SU-DHL-6 (cell line): ENCODE data around the gene TCF23.

Experiments
- H2AFZ ChIP-seq: fragments of 200-600 bp; sonication (generic); 2 replicates; pipeline ENCODE4 v1.6.1; 2014; ENCODE audit warnings: low read depth, mild to moderate bottlenecking, moderate library complexity, mixed read lengths, antibody characterized with exemption, low read length; ENCODE audit not compliant: severe bottlenecking
- H3F3A ChIP-seq: fragments of 200-600 bp; shearing (Covaris generic); 2 replicates; pipeline ENCODE4 v1.6.0; 2016; ENCODE audit warnings: antibody characterized with exemption, mild to moderate bottlenecking; ENCODE audit not compliant: insufficient read depth
- H3K27ac ChIP-seq: fragments of 200-600 bp; sonication (generic); 2 replicates; pipeline ENCODE4 v1.5.1; 2016; ENCODE audit warnings: low read depth, mild to moderate bottlenecking, low read length, moderate library complexity, mixed read lengths
- H3K27me3 ChIP-seq: fragments of 200-600 bp; sonication (generic), shearing (Covaris generic); 2 replicates; pipeline ENCODE4 v1.6.0; 2014; ENCODE audit warnings: mild to moderate bottlenecking, low read length
- H3K36me3 ChIP-seq: fragments of 200-600 bp; sonication (generic); 2 replicates; pipeline ENCODE4 v1.6.1; 2014; ENCODE audit warnings: mild to moderate bottlenecking, low read length, mixed read lengths
- H3K4me2 ChIP-seq: fragments of 300-600, 200-600 bp; shearing (Covaris generic), sonication (generic); 2 replicates; pipeline ENCODE4 v1.6.0; 2014; ENCODE audit warnings: low read length, low read depth, mild to moderate bottlenecking; ENCODE audit not compliant: poor library complexity, severe bottlenecking
- H3K4me3 ChIP-seq: fragments of 200-600 bp; sonication (generic); 2 replicates; pipeline ENCODE4 v1.5.1; 2014; ENCODE audit warnings: antibody characterized with exemption, low read length, mild to moderate bottlenecking, mixed read lengths; ENCODE audit not compliant: insufficient read depth, poor library complexity, severe bottlenecking
- H3K79me2 ChIP-seq: fragments of 200-600 bp; sonication (generic); 2 replicates; pipeline ENCODE4 v1.6.1; 2014; ENCODE audit warnings: mild to moderate bottlenecking, low read length, moderate library complexity; ENCODE audit not compliant: insufficient read depth
- H3K9ac ChIP-seq: fragments of 200-600 bp; sonication (generic); 2 replicates; pipeline ENCODE4 v1.7.0; 2014; ENCODE audit warnings: mild to moderate bottlenecking, low read length
- H3K9me2 ChIP-seq: fragments of 200-600 bp; sonication (generic); replicated peaks from 2 replicates; pipeline ENCODE4 v1.6.1; 2014; ENCODE audit warnings: low read length; ENCODE audit not compliant: insufficient read depth
- H3K9me3 ChIP-seq: fragments of 200-600 bp; sonication (generic); 2 replicates; pipeline ENCODE4 v1.6.1; 2014; ENCODE audit warnings: low read length, mixed read lengths; ENCODE audit not compliant: insufficient read depth
- H4K20me1 ChIP-seq: fragments of 200-600 bp; sonication (generic); 2 replicates; pipeline ENCODE4 v1.6.1; 2014; ENCODE audit warnings: low read depth, mild to moderate bottlenecking, antibody characterized with exemption, low read length, moderate library complexity, mixed read lengths
- CTCF ChIP-seq: fragments of 200-600 bp; sonication (generic); IDR thresholded peaks from one replicate; pipeline ENCODE4 v1.5.1; 2017; ENCODE audit warnings: antibody characterized with exemption, mild to moderate bottlenecking, low read length, moderate library complexity; ENCODE audit not compliant: insufficient read depth, poor library complexity, severe bottlenecking
- EZH2phosphoT487 ChIP-seq: fragments of 200-600 bp; sonication (generic), shearing (Covaris generic); conservative IDR thresholded peaks from 2 replicates; pipeline ENCODE4 v1.6.1; 2018; ENCODE audit warnings: mild to moderate bottlenecking, antibody characterized with exemption, low read length, moderate library complexity, mixed read lengths

The TCF23 gene

GRCh38 chr2:27147935-27148334 is 869 bp upstream of the TCF23 start:
- TF ChIP-seq EZH2phosphoT487: no peak
- no peak for TF ChIP-seq CTCF
- H4K20me1 ChIP-seq: no peaks in the 10 kb centered on the region

GRCh38 chr2:27149570-27150405 is 984 bp downstream of the TCF23 start:
- Histone ChIP-seq H3K79me2 (no peaks in the 10 kb centered on the region), H2AFZ (no peak overlapping the region), H3K27me3 (no peaks in the 10 kb centered on the region), H3K4me2 (no peak overlapping the region), H3K36me3 (no peaks in the 10 kb centered on the region), H3K9ac (no peak overlapping the region), H4K20me1 (no peaks in the 10 kb centered on the region), H3K9me3 (no peaks in the 10 kb centered on the region), H3K4me3 (no peak overlapping the region), H3K9me2 (no peaks in the 10 kb centered on the region), H3F3A (no peaks in the 10 kb centered on the region), H3K27ac (no peak overlapping the region)
- TF ChIP-seq CTCF: no peak

More at GRCh38 chr2:27147935-27148334, 869 bp upstream of the TCF23 start:
- H3K9me2 ChIP-seq: no peaks in the 10 kb centered on the region
- no peak overlapping the region for H3K4me3 ChIP-seq
- H3K4me2 ChIP-seq: no peak overlapping the region
- H3K9me3 ChIP-seq: no peaks in the 10 kb centered on the region
- H3K79me2 ChIP-seq: no peaks in the 10 kb centered on the region
- no peaks in the 10 kb centered on the region for H3K36me3 ChIP-seq
- H3F3A ChIP-seq: no peaks in the 10 kb centered on the region
- no peak overlapping the region for H3K27ac ChIP-seq
- no peak overlapping the region for H3K9ac ChIP-seq
- no peak overlapping the region for H2AFZ ChIP-seq
- no peaks in the 10 kb centered on the region for H3K27me3 ChIP-seq

GRCh38 chr2:27150639-27151230 is 1.9 kb downstream of the TCF23 start:
- Histone ChIP-seq H3K27me3 (no peaks in the 10 kb centered on the region), H3F3A (no peaks in the 10 kb centered on the region), H3K27ac (no peak overlapping the region), H3K9me3 (no peaks in the 10 kb centered on the region), H3K79me2 (no peaks in the 10 kb centered on the region), H3K36me3 (no peaks in the 10 kb centered on the region), H3K4me3 (no peak overlapping the region), H2AFZ (no peak overlapping the region), H3K4me2 (no peak overlapping the region), H3K9me2 (no peaks in the 10 kb centered on the region), H3K9ac (no peak overlapping the region), H4K20me1 (no peaks in the 10 kb centered on the region)
- TF ChIP-seq EZH2phosphoT487 (no peak), CTCF (no peak)
